Activated T-helper 17 cell treated with anti-CD3 and anti-CD28 coated beads, Interleukin-2, amount 50 U/mL, for 72 hours (primary cell): ENCODE measurements around the gene AHRR. TPM values are rescaled to one million over a fixed set of nuclear protein-coding genes. Genes with fewer than 3 reads are reported as not detected.

Experiments
- ATAC-seq: fragments of 150-1000 bp; cut with Tn5 transposase; replicated peaks from 2 replicates; pipeline ENCODE4 v1.10.0; 2021; ENCODE audit warnings: mild to moderate bottlenecking, moderate library complexity
- H3K27ac Mint-ChIP-seq: one replicate; pipeline ENCODE4 v1.8.0; 2022; ENCODE audit warnings: mixed read lengths
- H3K27me3 Mint-ChIP-seq: one replicate; pipeline ENCODE4 v1.8.0; 2022; ENCODE audit warnings: mixed read lengths
- H3K36me3 Mint-ChIP-seq: one replicate; pipeline ENCODE4 v1.8.0; 2022; ENCODE audit warnings: low read depth, mild to moderate bottlenecking, mixed read lengths
- H3K4me1 Mint-ChIP-seq: one replicate; pipeline ENCODE4 v1.8.0; 2022; ENCODE audit warnings: mixed read lengths
- H3K4me3 Mint-ChIP-seq: one replicate; pipeline ENCODE4 v1.8.0; 2022; ENCODE audit warnings: mild to moderate bottlenecking, mixed read lengths
- H3K9me3 Mint-ChIP-seq: one replicate; pipeline ENCODE4 v1.8.0; 2022; ENCODE audit warnings: mixed read lengths
- total RNA-seq, 2 donors: library from RNA; stranded (reverse); gene quantifications; one replicate each; pipeline ENCODE4 v1.2.3, GENCODE V29; 2022

The AHRR gene
- total RNA-seq, 2 donors from 2014 or later = 49.5 to 78.1 TPM

DNA sequence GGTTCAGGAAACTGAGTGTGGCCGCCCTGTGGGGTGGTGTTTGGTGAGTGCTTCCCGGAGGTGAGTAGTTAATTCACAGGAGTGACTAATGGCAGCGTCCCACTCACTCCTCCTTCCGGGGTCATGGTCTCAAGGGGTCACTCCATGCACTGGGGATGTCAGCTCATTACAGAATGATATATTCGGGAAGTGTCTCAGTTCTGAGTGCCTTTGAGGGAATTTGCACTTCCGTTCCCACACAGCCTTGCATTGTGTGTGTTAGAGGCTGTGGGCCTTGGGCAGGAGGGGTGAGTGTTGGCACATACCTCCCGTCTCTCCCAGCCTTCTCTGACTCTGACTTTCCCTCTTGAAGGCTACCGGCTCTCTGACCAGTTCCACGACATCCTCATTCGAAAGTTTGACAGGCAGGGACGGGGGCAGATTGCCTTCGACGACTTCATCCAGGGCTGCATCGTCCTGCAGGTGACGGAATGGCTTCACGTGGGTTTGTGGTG lies 10.5 kb upstream of the AHRR start:
- H3K27me3 Mint-ChIP-seq = no peaks in the 10 kb centered on the region
- H3K9me3 Mint-ChIP-seq = no peaks in the 10 kb centered on the region

DNA sequence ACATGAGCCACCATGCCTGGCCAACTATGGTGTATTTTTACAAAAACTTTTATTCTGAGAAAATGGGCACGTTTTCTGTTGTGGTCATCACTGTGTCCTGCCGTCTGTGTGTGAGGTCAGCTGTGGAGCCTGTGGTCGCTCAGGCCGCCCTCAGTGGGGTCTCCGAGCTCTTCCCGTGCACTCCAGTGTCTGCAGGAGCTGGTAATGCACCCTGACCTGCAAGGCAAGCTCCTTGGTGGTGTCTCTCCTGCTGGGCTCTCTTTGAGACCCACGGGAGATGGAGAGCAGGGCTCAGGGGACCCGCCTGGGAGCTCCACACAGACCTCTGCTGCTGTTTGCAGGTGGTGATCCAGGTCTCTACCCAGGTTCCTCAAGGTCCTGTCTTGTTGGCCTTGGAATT lies 9.6 kb upstream of the AHRR start:
- Mint-ChIP-seq H3K4me1 (peaks cover 4% of the 10 kb centered on the region), H3K36me3 (peaks cover 82% of the 10 kb centered on the region), H3K27me3 (no peaks in the 10 kb centered on the region), H3K27ac (no peak overlapping the region), H3K4me3 (no peak overlapping the region), H3K9me3 (no peaks in the 10 kb centered on the region)
- ATAC-seq = no peak

More for the DNA sequence above, 10.5 kb upstream of the AHRR start:
- ATAC-seq = no peak
- H3K4me1 Mint-ChIP-seq = peaks cover 4% of the 10 kb centered on the region
- no peak overlapping the region for H3K4me3 Mint-ChIP-seq
- H3K36me3 Mint-ChIP-seq = peaks cover 86% of the 10 kb centered on the region
- no peak overlapping the region for H3K27ac Mint-ChIP-seq

DNA sequence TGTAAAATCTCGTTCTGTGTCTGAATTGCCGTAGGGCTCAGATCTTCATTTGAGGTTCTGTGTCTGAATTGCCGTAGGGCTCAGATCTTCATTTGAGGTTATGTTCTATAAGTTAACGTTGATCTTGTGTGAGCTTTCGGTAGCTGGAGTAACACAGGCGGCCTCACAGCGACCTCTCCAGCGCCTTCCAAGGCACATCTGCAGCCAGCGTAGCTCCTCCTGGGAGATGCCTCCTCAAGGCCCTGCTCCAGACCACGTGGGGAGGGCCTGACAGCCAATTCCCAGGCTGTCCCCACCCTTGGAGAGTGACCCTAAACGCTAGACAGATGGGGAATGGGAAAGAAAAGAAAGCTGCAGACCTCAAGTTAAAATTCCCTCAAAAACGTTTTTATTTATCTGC lies 8.7 kb upstream of the AHRR start:
- Mint-ChIP-seq H3K9me3 (no peaks in the 10 kb centered on the region), H3K27ac (no peak overlapping the region), H3K4me3 (no peak overlapping the region), H3K4me1 (peaks cover 4% of the 10 kb centered on the region), H3K36me3 (peaks cover 73% of the 10 kb centered on the region), H3K27me3 (no peaks in the 10 kb centered on the region)
- ATAC-seq = no peak

DNA sequence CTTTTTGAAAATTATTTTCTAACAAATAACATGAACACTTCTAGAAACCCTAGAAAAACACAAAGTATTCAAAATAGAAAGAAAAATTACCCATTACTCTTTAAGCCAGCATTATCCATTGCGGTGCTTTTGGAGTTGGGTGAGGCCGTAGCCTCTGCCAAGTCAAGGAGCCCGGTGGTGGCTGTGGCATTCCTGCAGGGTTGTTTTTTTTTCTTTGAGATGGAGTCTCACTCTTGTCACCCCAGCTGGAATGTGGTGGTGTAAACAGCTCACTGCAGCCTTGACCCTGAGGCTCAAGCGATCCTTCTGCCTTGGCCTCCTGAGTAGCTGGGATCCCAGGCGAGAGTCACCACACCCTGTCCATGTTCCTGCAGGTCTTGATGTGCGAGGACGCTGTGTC lies 8.2 kb upstream of the AHRR start:
- Mint-ChIP-seq H3K27me3 (no peaks in the 10 kb centered on the region), H3K36me3 (peaks cover 71% of the 10 kb centered on the region), H3K27ac (no peak overlapping the region), H3K4me1 (peaks cover 4% of the 10 kb centered on the region), H3K4me3 (no peak overlapping the region), H3K9me3 (no peaks in the 10 kb centered on the region)
- no peak for ATAC-seq

DNA sequence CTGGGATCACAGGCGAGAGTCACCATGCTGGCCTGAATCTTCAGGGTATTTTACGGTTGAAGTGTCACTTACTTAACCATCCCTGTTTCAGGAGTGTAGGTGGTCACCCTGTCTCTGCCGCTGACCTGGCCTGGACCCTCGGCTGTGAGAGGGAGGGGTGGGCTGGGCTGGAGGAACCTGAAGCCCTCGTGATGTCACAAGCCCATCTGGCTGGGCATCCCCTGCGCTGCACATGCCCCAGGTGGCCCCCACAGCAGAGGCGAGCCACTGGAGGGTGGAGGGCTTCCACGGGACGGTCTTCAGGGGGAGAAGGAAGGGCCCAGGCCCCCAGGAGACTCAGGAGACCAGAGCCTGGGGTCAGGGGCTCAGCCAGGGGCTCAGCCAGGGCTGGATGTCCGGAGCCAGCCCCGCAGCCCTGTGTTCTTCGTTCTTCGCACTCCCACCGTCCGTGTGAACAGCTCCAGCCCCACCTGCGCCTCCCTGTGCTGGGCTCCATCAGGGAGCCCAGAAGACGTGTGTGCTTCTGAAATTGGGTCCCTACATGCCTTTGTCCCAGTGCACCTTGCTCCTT lies 7.6 kb upstream of the AHRR start:
- Mint-ChIP-seq H3K9me3 (no peaks in the 10 kb centered on the region), H3K4me1 (peaks cover 4% of the 10 kb centered on the region), H3K27me3 (no peaks in the 10 kb centered on the region), H3K36me3 (peaks cover 64% of the 10 kb centered on the region), H3K27ac (no peak overlapping the region), H3K4me3 (no peak overlapping the region)
- ATAC-seq = no peak

DNA sequence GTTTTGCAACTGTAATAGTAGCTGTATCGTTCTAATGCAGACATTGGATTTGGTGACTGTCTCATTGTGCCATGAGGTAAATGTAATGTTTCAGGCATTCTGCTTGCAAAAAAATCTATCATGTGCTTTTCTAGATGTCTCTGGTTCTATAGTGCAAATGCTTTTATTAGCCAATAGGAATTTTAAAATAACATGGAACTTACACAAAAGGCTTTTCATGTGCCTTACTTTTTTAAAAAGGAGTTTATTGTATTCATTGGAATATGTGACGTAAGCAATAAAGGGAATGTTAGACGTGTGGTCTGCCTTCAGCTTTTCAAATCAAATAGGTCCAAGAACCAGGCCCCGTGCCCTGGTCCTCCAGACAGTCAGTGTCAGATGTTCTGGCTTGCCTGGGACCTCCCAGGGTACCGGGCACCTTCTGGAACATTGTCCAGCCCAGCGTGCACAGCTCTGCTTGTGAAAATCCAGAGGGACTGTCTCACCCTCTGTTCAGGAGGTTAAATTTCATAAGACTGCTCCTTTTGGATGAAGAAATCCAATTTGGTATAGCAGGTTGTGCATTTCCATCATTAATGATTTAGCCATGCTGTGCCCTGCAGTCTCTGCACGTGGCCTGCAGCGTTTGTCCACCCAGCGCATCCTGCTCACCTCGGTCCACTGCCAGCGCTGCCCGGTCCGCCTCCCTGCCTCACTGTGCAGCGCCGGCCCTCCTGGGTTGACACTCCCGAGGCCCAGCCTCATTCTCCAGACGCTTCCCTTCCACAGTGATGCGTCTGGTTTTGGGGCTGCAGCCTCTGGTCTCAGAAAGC lies 6.6 kb upstream of the AHRR start:
- no peaks in the 10 kb centered on the region for H3K9me3 Mint-ChIP-seq
- H3K4me1 Mint-ChIP-seq = peaks cover 4% of the 10 kb centered on the region
- no peak overlapping the region for H3K4me3 Mint-ChIP-seq
- no peaks in the 10 kb centered on the region for H3K27me3 Mint-ChIP-seq
- peaks cover 61% of the 10 kb centered on the region for H3K36me3 Mint-ChIP-seq
- no peak overlapping the region for H3K27ac Mint-ChIP-seq
- ATAC-seq = no peak

DNA sequence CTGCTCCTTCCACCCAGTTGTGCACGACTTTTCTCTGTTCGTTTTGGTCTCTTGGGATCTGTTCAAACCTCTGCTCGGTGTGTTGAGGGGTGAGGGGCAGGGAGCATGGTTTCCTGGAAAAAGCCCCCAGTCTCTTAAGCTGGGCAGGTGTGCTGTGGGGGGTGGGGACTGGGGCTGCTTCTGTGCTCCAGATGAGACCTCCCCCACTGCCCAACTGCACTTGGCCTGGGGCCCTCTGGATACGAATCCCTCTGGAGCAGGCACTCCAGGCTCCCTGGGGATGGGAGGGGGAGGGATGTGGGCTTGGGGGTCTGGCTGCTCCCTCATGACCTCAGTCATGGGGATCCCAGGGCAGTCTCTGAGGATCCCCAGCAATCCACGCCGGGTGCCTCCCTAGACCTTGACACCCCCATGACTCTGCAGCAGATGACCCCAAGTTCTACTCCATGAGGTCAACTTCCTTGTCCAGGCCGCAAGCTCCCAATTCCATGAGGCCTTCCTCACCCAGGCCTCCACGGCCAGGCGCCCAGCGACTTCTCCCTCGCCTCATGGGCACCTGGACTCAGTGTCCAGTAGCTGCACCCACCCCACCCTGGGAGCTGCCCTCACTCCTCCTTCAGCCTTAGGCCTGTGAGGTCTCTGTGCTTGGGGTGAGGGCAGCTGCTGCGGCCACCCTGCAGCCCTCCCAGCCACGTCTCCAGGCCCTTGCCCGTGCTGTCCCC lies 5.9 kb upstream of the AHRR start:
- Mint-ChIP-seq H3K27ac (no peak overlapping the region), H3K27me3 (peaks cover 3% of the 10 kb centered on the region), H3K36me3 (peaks cover 54% of the 10 kb centered on the region), H3K4me1 (peaks cover 4% of the 10 kb centered on the region), H3K9me3 (no peaks in the 10 kb centered on the region), H3K4me3 (no peak overlapping the region)
- no peak for ATAC-seq

DNA sequence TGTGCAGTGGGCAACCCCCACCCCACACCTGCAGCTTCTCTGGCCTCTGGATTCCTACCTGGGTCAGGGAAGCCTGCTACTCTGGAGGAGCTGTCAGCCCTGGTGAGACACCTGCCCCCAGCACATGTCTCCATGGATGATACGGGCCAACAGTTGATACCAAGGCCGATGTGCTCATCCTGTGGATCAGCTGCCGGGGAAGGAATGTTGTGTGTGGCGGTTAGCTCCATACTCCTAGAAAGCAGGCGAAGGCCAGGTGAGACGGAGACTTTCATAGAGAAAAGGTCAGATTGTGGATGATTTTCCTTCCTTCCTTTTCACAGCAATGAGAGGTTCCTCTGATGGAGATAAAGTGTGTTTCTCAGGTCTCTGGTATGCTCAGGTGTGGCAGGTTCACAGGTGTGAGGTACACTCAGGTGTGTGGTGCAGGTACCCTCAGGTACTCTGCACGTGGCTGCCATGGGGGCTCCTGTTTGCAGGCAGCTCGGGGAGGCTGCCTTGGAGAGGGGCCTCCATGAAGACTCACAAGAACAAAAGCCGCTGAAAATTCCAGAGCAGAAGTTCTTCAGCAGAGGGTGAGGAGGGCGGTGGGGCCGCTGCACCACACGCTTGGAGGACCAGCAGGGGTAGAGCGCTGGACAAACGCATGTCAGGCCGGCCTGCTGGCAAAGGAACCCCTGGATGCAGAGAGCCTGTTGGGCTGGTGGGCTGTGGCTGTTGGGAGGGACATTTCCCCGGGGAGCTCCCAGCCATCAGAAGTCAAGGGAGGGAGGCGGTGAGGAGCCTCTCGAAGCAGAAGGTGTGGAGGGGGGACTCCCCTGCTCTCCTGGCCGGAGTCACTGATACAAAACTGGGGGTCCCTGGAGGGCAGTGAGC lies 5.1 kb upstream of the AHRR start:
- Mint-ChIP-seq H3K4me3 (no peak overlapping the region), H3K9me3 (no peaks in the 10 kb centered on the region), H3K4me1 (no peaks in the 10 kb centered on the region), H3K27me3 (peaks cover 3% of the 10 kb centered on the region), H3K27ac (no peak overlapping the region), H3K36me3 (peaks cover 46% of the 10 kb centered on the region)
- no peak for ATAC-seq

DNA sequence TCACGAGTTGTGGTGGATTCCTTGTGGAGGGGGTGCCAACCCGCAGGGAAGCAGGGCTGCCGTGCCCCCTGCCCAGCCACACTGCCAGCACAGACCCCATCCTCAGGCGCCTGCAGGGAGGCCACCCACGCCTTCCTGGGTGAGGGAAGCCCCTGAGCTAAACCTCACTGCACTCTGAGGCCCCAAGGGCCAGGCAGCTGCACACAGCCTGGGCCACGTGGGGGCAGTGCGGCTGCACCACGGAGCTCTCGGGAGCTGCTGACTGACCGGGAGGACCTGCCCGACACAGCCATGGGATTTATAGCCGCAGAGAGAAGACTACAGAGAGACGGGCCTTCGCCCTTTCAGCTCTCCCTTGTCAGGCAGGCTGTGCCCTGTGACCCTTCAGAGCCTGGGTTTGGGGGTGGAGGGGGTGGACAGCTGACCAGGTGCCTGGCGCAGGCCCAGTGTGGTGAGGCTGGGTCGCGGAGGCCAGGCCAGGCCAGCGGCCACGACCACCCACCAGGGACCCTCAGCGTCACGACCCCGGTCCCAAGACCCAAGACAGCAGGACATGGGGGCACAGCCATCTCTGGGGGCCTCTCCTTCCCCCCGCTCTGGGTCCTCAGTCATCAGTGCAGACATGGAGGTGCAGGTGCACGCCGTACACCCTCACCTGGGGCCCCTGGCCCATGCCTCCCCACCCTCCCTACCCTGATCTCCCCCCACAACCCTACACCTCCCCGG lies 4.3 kb upstream of the AHRR start:
- H3K36me3 Mint-ChIP-seq = peaks cover 38% of the 10 kb centered on the region
- H3K4me1 Mint-ChIP-seq = no peaks in the 10 kb centered on the region
- H3K9me3 Mint-ChIP-seq = no peaks in the 10 kb centered on the region
- no peak overlapping the region for H3K27ac Mint-ChIP-seq
- H3K4me3 Mint-ChIP-seq = no peak overlapping the region
- ATAC-seq = peak; percentile 80
- H3K27me3 Mint-ChIP-seq = peaks cover 3% of the 10 kb centered on the region

DNA sequence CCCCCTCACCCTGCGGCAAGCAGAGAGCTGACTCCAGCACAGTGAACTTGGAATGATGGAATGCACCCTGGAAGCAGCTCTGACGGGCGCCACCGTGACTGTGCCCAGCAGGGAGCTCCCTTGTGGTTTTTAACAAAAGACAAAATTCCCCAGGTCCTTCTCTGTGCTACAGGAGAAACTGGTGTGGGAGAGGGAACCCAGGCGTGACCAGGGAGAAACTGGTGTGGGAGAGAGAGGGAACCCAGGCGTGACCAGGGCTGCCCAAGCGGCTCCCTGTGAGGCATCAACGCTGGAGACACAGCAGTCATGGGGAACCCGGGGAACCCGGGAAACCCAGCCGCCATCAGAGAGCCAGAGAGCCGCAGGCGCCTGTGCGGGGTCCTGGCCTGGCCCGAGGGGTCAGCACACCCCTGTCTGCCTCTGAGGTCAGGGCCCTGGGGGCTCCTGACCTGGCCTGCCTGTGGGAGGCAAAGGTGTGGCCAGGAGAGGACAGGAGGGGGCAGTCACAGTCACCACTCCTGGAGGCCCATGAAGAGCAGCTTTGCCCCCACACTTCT lies 3.1 kb upstream of the AHRR start:
- Mint-ChIP-seq H3K36me3 (peaks cover 37% of the 10 kb centered on the region), H3K9me3 (no peaks in the 10 kb centered on the region), H3K27me3 (peaks cover 4% of the 10 kb centered on the region), H3K4me3 (no peak overlapping the region), H3K4me1 (no peaks in the 10 kb centered on the region), H3K27ac (no peak overlapping the region)
- ATAC-seq = no peak

DNA sequence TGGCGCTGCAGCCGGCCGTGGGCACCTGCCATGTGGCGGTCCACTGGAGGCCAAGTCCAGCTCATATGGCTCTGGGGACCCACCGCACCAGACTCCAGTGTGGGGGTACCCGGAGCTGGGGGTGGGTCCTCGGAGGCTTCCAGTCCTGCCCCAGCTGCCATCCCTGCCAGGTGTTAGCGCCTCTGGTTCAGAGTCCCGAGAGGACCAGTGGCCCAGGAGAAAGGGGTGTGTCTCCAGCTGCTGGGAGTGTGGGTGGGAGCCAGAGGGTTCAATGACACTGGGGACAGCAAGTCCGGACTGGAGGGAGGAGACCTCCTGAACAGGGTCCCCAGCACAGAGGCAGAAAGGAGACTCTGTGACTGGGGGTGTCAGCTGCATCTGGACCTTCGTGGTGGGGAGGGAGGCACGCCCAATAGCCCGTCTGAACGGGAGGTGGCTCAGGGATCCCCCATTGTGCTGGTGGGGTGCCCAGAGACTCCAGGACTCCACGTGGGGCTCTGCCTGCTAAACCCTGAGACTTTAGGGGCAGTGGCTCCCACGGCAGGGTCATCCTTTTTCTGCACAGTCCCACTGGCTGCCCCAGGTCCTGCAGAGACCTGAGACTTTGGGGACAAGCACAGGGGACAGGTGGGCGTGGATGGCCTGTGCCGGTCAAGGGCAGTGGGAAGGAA lies 2.4 kb upstream of the AHRR start:
- no peaks in the 10 kb centered on the region for H3K4me1 Mint-ChIP-seq

DNA sequence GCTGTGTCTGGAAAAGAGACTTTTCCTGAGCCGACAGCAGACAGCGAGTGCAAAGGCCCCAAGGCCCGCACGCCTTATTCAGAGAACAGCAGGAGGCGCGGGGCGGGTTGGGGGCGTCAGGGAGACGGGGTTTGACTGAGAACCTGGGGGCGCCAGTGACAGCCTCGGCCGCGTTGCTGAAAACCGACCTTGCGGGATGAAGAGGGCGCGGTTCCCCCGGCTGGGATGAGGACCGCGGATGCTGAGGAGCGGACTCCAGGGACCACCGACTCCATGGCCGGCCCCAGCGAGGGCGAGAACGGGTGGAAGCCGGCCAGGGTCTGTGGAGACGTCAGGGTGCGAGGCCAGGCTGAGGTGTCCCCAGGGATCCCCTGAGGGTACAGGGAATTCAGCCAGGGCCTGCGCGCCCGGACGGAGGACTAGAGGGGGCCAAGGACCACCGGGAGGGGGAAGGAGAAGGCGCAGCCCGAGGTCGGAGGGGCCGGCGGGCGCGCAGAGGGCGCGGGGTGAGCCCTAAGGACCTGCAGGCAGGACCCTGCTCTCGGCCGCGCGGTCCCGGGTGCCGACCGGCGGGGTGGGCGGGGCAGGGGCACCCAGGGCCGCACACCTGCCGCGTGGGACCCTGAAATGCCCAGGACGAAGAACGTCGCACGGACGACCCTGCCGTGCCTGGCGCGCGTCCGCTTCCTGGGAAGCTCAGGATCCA lies 837 bp upstream of the AHRR start:
- peaks cover 10% of the 10 kb centered on the region for H3K27me3 Mint-ChIP-seq
- ATAC-seq = no peak
- peaks cover 32% of the 10 kb centered on the region for H3K36me3 Mint-ChIP-seq
- peak overlapping the region; percentile 61 for H3K27ac Mint-ChIP-seq
- peak overlapping the region; percentile 78 for H3K4me3 Mint-ChIP-seq
- H3K9me3 Mint-ChIP-seq = no peaks in the 10 kb centered on the region
- no peaks in the 10 kb centered on the region for H3K4me1 Mint-ChIP-seq

More for the DNA sequence above, 2.4 kb upstream of the AHRR start:
- no peak for ATAC-seq
- no peaks in the 10 kb centered on the region for H3K9me3 Mint-ChIP-seq
- peak overlapping the region; percentile 28 for H3K4me3 Mint-ChIP-seq
- peaks cover 38% of the 10 kb centered on the region for H3K36me3 Mint-ChIP-seq
- H3K27ac Mint-ChIP-seq = no peak overlapping the region
- peaks cover 10% of the 10 kb centered on the region for H3K27me3 Mint-ChIP-seq
